ENCODE measurements around the gene RACGAP1. TPM values are rescaled to one million over a fixed set of nuclear protein-coding genes. Genes with fewer than 3 reads are reported as not detected.

The RACGAP1 gene
- polyA plus RNA-seq, 1 donor from 2014 or later = 18.3 TPM

DNA sequence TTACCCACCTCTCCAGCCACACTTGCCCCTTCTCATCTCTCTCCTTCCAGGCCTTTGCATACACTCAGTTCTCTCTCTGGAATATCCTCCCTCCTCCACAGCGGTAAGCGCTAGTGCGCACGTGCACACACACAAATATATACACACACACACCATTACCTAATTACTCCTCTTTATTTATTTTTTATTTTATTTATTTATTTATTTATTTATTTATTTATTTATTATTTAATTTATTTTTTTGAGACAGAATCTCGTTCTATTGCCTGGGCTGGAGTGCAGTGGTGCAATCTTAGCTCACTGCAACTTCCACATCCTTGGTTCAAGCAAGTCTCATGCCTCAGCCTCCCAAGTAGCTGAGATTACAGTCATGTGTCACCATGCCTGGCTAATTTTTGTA lies 43.8 kb upstream of the RACGAP1 start:
- Histone ChIP-seq H3F3A (ENCODE audit: insufficient read depth, low read length, poor library complexity, severe bottlenecking) (no peaks in the 10 kb centered on the region), H3K9ac (ENCODE audit: low read length) (no peak overlapping the region), H3K79me2 (replicated peaks; ENCODE audit: insufficient read depth, low read length) (no peaks in the 10 kb centered on the region), H2AFZ (ENCODE audit: low read depth, low read length) (no peak overlapping the region), H3K4me2 (ENCODE audit: low read length) (no peak overlapping the region), H3K27me3 (ENCODE audit: insufficient read depth, low read depth, low read length) (no peaks in the 10 kb centered on the region), H4K20me1 (ENCODE audit: insufficient read depth) (no peaks in the 10 kb centered on the region), H3K4me3 (ENCODE audit: low read length) (no peak overlapping the region), H3K27ac (ENCODE audit: low read length) (no peak overlapping the region), H3K36me3 (ENCODE audit: insufficient read depth, low read length) (peaks cover 4% of the 10 kb centered on the region), H3K9me2 (ENCODE audit: insufficient read depth, low read length) (no peaks in the 10 kb centered on the region), H3K9me3 (ENCODE audit: low read length) (no peaks in the 10 kb centered on the region)
- TF ChIP-seq, protein P1, sequence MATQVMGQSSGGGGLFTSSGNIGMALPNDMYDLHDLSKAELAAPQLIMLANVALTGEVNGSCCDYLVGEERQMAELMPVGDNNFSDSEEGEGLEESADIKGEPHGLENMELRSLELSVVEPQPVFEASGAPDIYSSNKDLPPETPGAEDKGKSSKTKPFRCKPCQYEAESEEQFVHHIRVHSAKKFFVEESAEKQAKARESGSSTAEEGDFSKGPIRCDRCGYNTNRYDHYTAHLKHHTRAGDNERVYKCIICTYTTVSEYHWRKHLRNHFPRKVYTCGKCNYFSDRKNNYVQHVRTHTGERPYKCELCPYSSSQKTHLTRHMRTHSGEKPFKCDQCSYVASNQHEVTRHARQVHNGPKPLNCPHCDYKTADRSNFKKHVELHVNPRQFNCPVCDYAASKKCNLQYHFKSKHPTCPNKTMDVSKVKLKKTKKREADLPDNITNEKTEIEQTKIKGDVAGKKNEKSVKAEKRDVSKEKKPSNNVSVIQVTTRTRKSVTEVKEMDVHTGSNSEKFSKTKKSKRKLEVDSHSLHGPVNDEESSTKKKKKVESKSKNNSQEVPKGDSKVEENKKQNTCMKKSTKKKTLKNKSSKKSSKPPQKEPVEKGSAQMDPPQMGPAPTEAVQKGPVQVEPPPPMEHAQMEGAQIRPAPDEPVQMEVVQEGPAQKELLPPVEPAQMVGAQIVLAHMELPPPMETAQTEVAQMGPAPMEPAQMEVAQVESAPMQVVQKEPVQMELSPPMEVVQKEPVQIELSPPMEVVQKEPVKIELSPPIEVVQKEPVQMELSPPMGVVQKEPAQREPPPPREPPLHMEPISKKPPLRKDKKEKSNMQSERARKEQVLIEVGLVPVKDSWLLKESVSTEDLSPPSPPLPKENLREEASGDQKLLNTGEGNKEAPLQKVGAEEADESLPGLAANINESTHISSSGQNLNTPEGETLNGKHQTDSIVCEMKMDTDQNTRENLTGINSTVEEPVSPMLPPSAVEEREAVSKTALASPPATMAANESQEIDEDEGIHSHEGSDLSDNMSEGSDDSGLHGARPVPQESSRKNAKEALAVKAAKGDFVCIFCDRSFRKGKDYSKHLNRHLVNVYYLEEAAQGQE (IDR thresholded peaks at IDR 0.05; ENCODE audit: borderline replicate concordance) = no peak
- TF ChIP-seq EP300 (conservative IDR thresholded peaks at IDR 0.05; ENCODE audit: poor library complexity, severe bottlenecking) (no peak), POLR2AphosphoS5 (IDR thresholded peaks at IDR 0.05) (no peak), EZH2 (IDR thresholded peaks at IDR 0.05; ENCODE audit: borderline replicate concordance, insufficient read depth, low read length, poor library complexity, severe bottlenecking) (no peak), SMC3 (conservative IDR thresholded peaks at IDR 0.05; ENCODE audit: poor library complexity) (no peak), TAF1 (IDR thresholded peaks at IDR 0.05; ENCODE audit: low read depth) (no peak), RAD21 (conservative IDR thresholded peaks at IDR 0.05) (no peak), MXI1 (conservative IDR thresholded peaks at IDR 0.05; ENCODE audit: poor library complexity, severe bottlenecking) (no peak)
- TF ChIP-seq, protein P2, sequence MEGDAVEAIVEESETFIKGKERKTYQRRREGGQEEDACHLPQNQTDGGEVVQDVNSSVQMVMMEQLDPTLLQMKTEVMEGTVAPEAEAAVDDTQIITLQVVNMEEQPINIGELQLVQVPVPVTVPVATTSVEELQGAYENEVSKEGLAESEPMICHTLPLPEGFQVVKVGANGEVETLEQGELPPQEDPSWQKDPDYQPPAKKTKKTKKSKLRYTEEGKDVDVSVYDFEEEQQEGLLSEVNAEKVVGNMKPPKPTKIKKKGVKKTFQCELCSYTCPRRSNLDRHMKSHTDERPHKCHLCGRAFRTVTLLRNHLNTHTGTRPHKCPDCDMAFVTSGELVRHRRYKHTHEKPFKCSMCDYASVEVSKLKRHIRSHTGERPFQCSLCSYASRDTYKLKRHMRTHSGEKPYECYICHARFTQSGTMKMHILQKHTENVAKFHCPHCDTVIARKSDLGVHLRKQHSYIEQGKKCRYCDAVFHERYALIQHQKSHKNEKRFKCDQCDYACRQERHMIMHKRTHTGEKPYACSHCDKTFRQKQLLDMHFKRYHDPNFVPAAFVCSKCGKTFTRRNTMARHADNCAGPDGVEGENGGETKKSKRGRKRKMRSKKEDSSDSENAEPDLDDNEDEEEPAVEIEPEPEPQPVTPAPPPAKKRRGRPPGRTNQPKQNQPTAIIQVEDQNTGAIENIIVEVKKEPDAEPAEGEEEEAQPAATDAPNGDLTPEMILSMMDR (IDR thresholded peaks at IDR 0.05; ENCODE audit: poor library complexity, severe bottlenecking) = no peak

DNA sequence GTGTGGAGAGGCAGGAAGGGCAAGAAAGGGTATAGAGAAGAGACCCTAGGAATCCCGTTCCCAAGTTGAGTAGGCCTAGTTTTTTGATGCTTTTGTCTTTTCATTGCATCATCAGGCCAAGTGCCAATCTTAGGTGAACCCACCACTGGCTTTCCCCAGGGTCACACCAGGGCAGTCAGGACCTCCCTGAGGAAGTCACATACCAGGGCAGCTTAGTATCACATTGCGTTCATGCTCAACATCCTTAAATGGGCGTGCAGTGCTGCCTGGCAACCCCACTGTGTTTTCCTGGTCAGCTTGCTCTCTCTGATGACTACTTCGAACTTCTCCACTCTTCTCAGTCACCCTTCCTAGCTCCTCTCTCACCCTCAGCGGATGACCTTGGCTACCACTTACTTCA lies 41.1 kb upstream of the RACGAP1 start:
- Histone ChIP-seq H3K4me2 (ENCODE audit: low read length) (no peak overlapping the region), H3K27me3 (ENCODE audit: insufficient read depth, low read depth, low read length) (no peaks in the 10 kb centered on the region), H4K20me1 (ENCODE audit: insufficient read depth) (no peaks in the 10 kb centered on the region), H3K9me2 (ENCODE audit: insufficient read depth, low read length) (no peaks in the 10 kb centered on the region), H3K36me3 (ENCODE audit: insufficient read depth, low read length) (peaks cover 4% of the 10 kb centered on the region), H3K27ac (ENCODE audit: low read length) (no peak overlapping the region), H3K9me3 (ENCODE audit: low read length) (no peaks in the 10 kb centered on the region), H3K79me2 (replicated peaks; ENCODE audit: insufficient read depth, low read length) (no peaks in the 10 kb centered on the region), H3F3A (ENCODE audit: insufficient read depth, low read length, poor library complexity, severe bottlenecking) (no peaks in the 10 kb centered on the region), H2AFZ (ENCODE audit: low read depth, low read length) (no peak overlapping the region), H3K9ac (ENCODE audit: low read length) (no peak overlapping the region), H3K4me3 (ENCODE audit: low read length) (no peak overlapping the region)
- TF ChIP-seq RAD21 (conservative IDR thresholded peaks at IDR 0.05) (no peak), EZH2 (IDR thresholded peaks at IDR 0.05; ENCODE audit: borderline replicate concordance, insufficient read depth, low read length, poor library complexity, severe bottlenecking) (no peak), TAF1 (IDR thresholded peaks at IDR 0.05; ENCODE audit: low read depth) (no peak), MXI1 (conservative IDR thresholded peaks at IDR 0.05; ENCODE audit: poor library complexity, severe bottlenecking) (no peak), POLR2AphosphoS5 (IDR thresholded peaks at IDR 0.05) (no peak), SMC3 (conservative IDR thresholded peaks at IDR 0.05; ENCODE audit: poor library complexity) (no peak), EP300 (conservative IDR thresholded peaks at IDR 0.05; ENCODE audit: poor library complexity, severe bottlenecking) (no peak)
- TF ChIP-seq, protein P1 (IDR thresholded peaks at IDR 0.05; ENCODE audit: borderline replicate concordance) = no peak
- TF ChIP-seq, protein P2 (IDR thresholded peaks at IDR 0.05; ENCODE audit: poor library complexity, severe bottlenecking) = no peak

Data from neural cell (in vitro differentiated cells).